Astrocyte (in vitro differentiated cells and primary cell): ENCODE data around the gene FILIP1L. TPM values are rescaled to one million over a fixed set of nuclear protein-coding genes. Genes with fewer than 3 reads are reported as not detected.
A peak's percentile ranks its signal among the peaks of the same experiment; 100 is the strongest.

Experiments used
- DNase-seq: peaks from one replicate; pipeline ENCODE4 v3.0.0-alpha.2; 2010; ENCODE audit warnings: low read depth
- FAIRE-seq: peaks from 2 replicates; lab custom pipeline; 2011; peaks lifted over from hg19 to GRCh38; lab: Jason Lieb, UNC
- H2AFZ ChIP-seq: 2 replicates; pipeline ENCODE4 v1.6.0; 2012; ENCODE audit warnings: low read depth, low read length, inconsistent platforms
- H3K27ac ChIP-seq: 2 replicates; pipeline ENCODE4 v1.5.1; 2011; ENCODE audit warnings: low read depth, low read length, inconsistent platforms
- H3K27me3 ChIP-seq: 2 replicates; pipeline ENCODE4 v1.6.0; 2011; ENCODE audit warnings: low read length, inconsistent platforms; ENCODE audit not compliant: insufficient read depth
- H3K36me3 ChIP-seq: 2 replicates; pipeline ENCODE4 v1.5.1; 2011; ENCODE audit warnings: low read length, inconsistent platforms; ENCODE audit not compliant: insufficient read depth
- H3K4me1 ChIP-seq: 2 replicates; pipeline ENCODE4 v1.5.1; 2011; ENCODE audit warnings: low read length, inconsistent platforms; ENCODE audit not compliant: insufficient read depth
- H3K4me2 ChIP-seq: 2 replicates; pipeline ENCODE4 v1.6.0; 2012; ENCODE audit warnings: low read length, inconsistent platforms
- H3K4me3 ChIP-seq: 2 replicates; pipeline ENCODE4 v1.5.1; 2011; ENCODE audit warnings: low read depth, mild to moderate bottlenecking, low read length, inconsistent platforms; ENCODE audit not compliant: insufficient read depth
- H3K79me2 ChIP-seq: 2 replicates; pipeline ENCODE4 v1.6.0; 2012; ENCODE audit warnings: mild to moderate bottlenecking, low read length, inconsistent platforms; ENCODE audit not compliant: insufficient read depth
- H3K9ac ChIP-seq: 2 replicates; pipeline ENCODE4 v1.6.0; 2012; ENCODE audit warnings: mild to moderate bottlenecking, low read length, inconsistent platforms
- H3K9me3 ChIP-seq: 2 replicates; pipeline ENCODE4 v1.5.1; 2012; ENCODE audit warnings: low read depth, mild to moderate bottlenecking, low read length, inconsistent platforms; ENCODE audit not compliant: insufficient read depth
- H4K20me1 ChIP-seq: 2 replicates; pipeline ENCODE4 v1.6.0; 2012; ENCODE audit warnings: low read length, inconsistent platforms; ENCODE audit not compliant: insufficient read depth
- H3K27ac Mint-ChIP-seq: one replicate; pipeline ENCODE4 v1.8.0; 2021; ENCODE audit warnings: mild to moderate bottlenecking, mixed read lengths; ENCODE audit not compliant: unreplicated experiment
- H3K27me3 Mint-ChIP-seq: one replicate; pipeline ENCODE4 v1.8.0; 2021; ENCODE audit warnings: low read depth, mixed read lengths; ENCODE audit not compliant: unreplicated experiment
- H3K36me3 Mint-ChIP-seq: one replicate; pipeline ENCODE4 v1.8.0; 2021; ENCODE audit warnings: low read depth, mixed read lengths; ENCODE audit not compliant: unreplicated experiment
- H3K4me1 Mint-ChIP-seq: one replicate; pipeline ENCODE4 v1.8.0; 2021; ENCODE audit warnings: low read depth, mixed read lengths; ENCODE audit not compliant: unreplicated experiment
- H3K4me3 Mint-ChIP-seq: one replicate; pipeline ENCODE4 v1.8.0; 2021; ENCODE audit warnings: mild to moderate bottlenecking, moderate library complexity, mixed read lengths; ENCODE audit not compliant: unreplicated experiment
- H3K9me3 Mint-ChIP-seq: one replicate; pipeline ENCODE4 v1.8.0; 2021; ENCODE audit warnings: mild to moderate bottlenecking, mixed read lengths; ENCODE audit not compliant: unreplicated experiment
- CTCF ChIP-seq: IDR thresholded peaks from 2 replicates; pipeline ENCODE4 v1.5.1; 2011; ENCODE audit warnings: low read depth, mild to moderate bottlenecking, inconsistent platforms, low read length, moderate library complexity; ENCODE audit not compliant: insufficient read depth
- EZH2 ChIP-seq: IDR thresholded peaks from 2 replicates; pipeline ENCODE4 v1.6.1; 2012; ENCODE audit warnings: mild to moderate bottlenecking, low read length, inconsistent platforms; ENCODE audit not compliant: insufficient read depth
- total RNA-seq: library from RNA; stranded (reverse); gene quantifications from 2 replicates; pipeline ENCODE4 v1.2.1, GENCODE V29; 2021

Gene FILIP1L
- total RNA-seq, 1 donor from 2014 or later: 209 TPM

- no peak overlapping the region for H2AFZ ChIP-seq
- H3K9me3 Mint-ChIP-seq: peaks cover 2% of the 10 kb centered on the region
- no peaks in the 10 kb centered on the region for H4K20me1 ChIP-seq
- H3K36me3 ChIP-seq: no peaks in the 10 kb centered on the region
- peaks cover 36% of the 10 kb centered on the region for H3K4me1 ChIP-seq
- no peaks in the 10 kb centered on the region for H3K27me3 ChIP-seq
- H3K9ac ChIP-seq: peak overlapping the region; percentile 59
- no peak for TF ChIP-seq EZH2
- TF ChIP-seq CTCF: no peak
- H3K27ac Mint-ChIP-seq: peak overlapping the region; percentile 78
- FAIRE-seq: peak; percentile 9
- no peaks in the 10 kb centered on the region for H3K27me3 Mint-ChIP-seq
- no peak overlapping the region for H3K4me3 Mint-ChIP-seq
- no peaks in the 10 kb centered on the region for H3K36me3 Mint-ChIP-seq
- peak overlapping the region; percentile 85 for H3K27ac ChIP-seq
- peak overlapping the region; percentile 55 for H3K4me2 ChIP-seq
- no peaks in the 10 kb centered on the region for H3K79me2 ChIP-seq
- no peak overlapping the region for H3K4me3 ChIP-seq
- H3K4me1 Mint-ChIP-seq: peaks cover 46% of the 10 kb centered on the region
- no peaks in the 10 kb centered on the region for H3K9me3 ChIP-seq
- no peak for DNase-seq
These were observed 162.6 kb downstream of the FILIP1L start for GRCh38 chr3:99951701-99952100.

- no peaks in the 10 kb centered on the region for H4K20me1 ChIP-seq
- Mint-ChIP-seq H3K27ac (peak overlapping the region; percentile 78), H3K27me3 (no peaks in the 10 kb centered on the region), H3K4me3 (no peak overlapping the region), H3K36me3 (no peaks in the 10 kb centered on the region), H3K9me3 (no peaks in the 10 kb centered on the region), H3K4me1 (peaks cover 47% of the 10 kb centered on the region)
- H3K4me1 ChIP-seq: peaks cover 36% of the 10 kb centered on the region
- no peak overlapping the region for H3K4me2 ChIP-seq
- H3K4me3 ChIP-seq: no peak overlapping the region
- no peak overlapping the region for H3K9ac ChIP-seq
- H3K27ac ChIP-seq: peak overlapping the region; percentile 85
- H3K79me2 ChIP-seq: no peaks in the 10 kb centered on the region
- H3K36me3 ChIP-seq: no peaks in the 10 kb centered on the region
- no peak overlapping the region for H2AFZ ChIP-seq
- no peaks in the 10 kb centered on the region for H3K27me3 ChIP-seq
- FAIRE-seq (no peak), DNase-seq (no peak)
- no peak for TF ChIP-seq CTCF
- no peak for TF ChIP-seq EZH2
- H3K9me3 ChIP-seq: no peaks in the 10 kb centered on the region
These were observed 163.4 kb downstream of the FILIP1L start for GRCh38 chr3:99950921-99951320.

GRCh38 chr3:99949956-99950670, 164.2 kb downstream of the FILIP1L start:
- no peak for TF ChIP-seq EZH2
- TF ChIP-seq CTCF: no peak
- Histone ChIP-seq H3K9me3 (no peaks in the 10 kb centered on the region), H3K9ac (no peak overlapping the region), H3K4me3 (no peak overlapping the region), H3K4me2 (no peak overlapping the region), H3K4me1 (peaks cover 36% of the 10 kb centered on the region), H3K27me3 (no peaks in the 10 kb centered on the region), H3K79me2 (no peaks in the 10 kb centered on the region), H4K20me1 (no peaks in the 10 kb centered on the region), H3K36me3 (no peaks in the 10 kb centered on the region), H2AFZ (no peak overlapping the region), H3K27ac (no peak overlapping the region)
- DNase-seq: no peak
- Mint-ChIP-seq H3K9me3 (no peaks in the 10 kb centered on the region), H3K36me3 (no peaks in the 10 kb centered on the region), H3K4me1 (peaks cover 51% of the 10 kb centered on the region), H3K27ac (peak overlapping the region; percentile 78), H3K4me3 (no peak overlapping the region), H3K27me3 (no peaks in the 10 kb centered on the region)
- FAIRE-seq: no peak
